C4-2B (cell line): Measurements from ENCODE around the gene LAIR2.
"Not testable (repeated sequence)": the region's sequence is repeated elsewhere in the genome, so short reads cannot be mapped to it uniquely, and the experiment has no call there.

Experiments
- CTCF ChIP-seq: fragments of 450-650 bp; conservative IDR thresholded peaks from 2 replicates; pipeline ENCODE4 v1.5.1; 2017; ENCODE audit warnings: mild to moderate bottlenecking
- ZFX ChIP-seq: fragments of 450-650 bp; IDR thresholded peaks from 2 replicates; pipeline ENCODE4 v1.6.1; 2017

GRCh38 chr19:54495284-54495683 lies 7.3 kb upstream of the LAIR2 start:
- TF ChIP-seq CTCF, ZFX: not testable (repeated sequence)
